GM18507 (cell line): Measurements from ENCODE around the gene UCHL1.
"Not testable (repeated sequence)": the region's sequence is repeated elsewhere in the genome, so short reads cannot be mapped to it uniquely, and the experiment has no call there.

Experiments used
- DNase-seq: peaks from one replicate; pipeline ENCODE4 v3.0.0; 2011; ENCODE audit warnings: low read depth; ENCODE audit not compliant: insufficient read length; ENCODE audit errors: extremely low spot score
- FAIRE-seq: peaks from 2 replicates; lab custom pipeline; 2011; peaks lifted over from hg19 to GRCh38; lab: Jason Lieb, UNC

The UCHL1 gene

DNA sequence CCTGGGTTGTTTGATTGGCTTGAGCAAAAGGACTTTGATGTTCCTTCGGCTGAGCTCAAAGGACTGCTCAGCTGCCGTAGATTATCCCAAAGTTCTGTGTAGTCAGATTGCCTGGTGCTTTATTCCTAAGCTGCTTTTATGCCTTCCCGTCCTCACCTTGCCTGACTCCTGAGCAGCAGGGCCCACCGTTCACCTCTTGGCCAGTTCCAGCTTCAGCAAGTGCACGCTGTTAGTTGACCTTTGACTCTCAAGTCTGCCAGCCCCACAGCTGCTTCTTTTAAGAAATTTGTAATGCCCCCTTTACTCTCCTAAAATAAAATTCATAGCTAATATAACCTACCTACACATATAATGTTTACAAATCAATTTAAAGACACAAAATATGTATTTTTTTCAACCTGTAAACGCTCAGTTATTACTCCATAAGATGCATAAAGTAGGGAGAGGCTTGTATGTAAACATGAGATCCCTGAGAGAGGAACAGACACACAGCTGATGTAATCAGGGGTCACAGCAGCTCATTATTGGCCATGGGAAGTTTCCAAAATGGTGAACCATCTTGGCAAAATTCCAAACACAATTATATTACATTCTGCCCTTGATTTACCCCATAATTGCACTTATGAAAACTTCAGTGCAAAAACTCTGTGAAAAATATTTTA lies 28.6 kb downstream of the UCHL1 start:
- no peak for DNase-seq
- no peak for FAIRE-seq

DNA sequence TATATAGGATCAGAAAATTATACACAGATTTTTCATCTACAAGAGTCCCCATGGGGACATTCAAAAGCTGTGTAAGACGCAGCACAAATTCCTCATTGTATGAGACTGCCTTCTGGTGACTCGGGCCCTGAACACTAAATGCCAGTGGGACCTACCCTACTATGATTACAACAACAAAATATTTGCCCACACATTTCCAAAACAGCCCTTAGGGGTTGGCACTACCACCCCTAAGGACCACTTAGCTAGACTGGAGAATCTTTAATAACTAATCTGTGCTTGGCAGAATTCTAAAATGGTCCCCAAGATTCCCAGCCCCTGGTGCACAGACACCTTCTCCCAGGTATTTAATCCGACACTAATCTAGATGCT lies 29.1 kb downstream of the UCHL1 start:
- FAIRE-seq (no peak), DNase-seq (no peak)

DNA sequence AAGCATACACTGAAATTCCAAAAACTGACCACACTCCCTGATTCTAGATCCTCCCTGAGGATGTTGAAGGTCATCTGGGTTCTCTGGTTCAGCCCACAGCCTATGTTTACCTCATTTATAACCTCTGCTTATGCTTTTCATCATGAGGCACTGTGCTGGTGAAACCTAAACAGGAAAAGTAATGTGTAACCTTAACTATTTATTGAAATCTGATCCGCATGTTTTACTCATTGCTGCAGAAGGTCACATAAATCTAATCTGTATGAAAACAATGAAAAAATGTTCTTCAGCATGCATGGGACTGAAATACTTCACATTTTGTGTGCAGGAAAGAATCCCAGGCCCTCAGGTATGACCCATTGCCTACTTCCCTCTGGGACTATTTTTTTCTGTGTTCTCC lies 30.3 kb downstream of the UCHL1 start:
- DNase-seq (no peak), FAIRE-seq (no peak)

DNA sequence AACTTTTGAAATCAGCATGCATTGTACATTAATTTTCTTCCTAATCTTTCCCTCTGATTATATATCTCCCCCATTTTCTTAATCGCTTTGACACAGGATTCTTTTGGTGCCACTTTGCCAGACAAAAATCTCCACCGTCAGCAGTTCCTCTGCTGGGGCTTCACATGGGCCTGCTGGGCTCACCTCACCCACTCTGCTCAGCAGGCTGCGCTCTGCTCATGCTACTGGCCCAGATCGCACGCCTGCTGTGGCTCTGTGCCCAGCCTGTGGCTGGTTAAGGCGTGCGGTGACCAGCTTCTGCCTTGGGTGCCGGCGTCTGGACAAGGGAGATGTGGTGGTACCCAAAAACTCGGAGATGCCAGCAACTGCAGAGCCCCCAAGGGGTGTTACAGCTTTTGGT lies 31.1 kb downstream of the UCHL1 start:
- FAIRE-seq (no peak), DNase-seq (no peak)

DNA sequence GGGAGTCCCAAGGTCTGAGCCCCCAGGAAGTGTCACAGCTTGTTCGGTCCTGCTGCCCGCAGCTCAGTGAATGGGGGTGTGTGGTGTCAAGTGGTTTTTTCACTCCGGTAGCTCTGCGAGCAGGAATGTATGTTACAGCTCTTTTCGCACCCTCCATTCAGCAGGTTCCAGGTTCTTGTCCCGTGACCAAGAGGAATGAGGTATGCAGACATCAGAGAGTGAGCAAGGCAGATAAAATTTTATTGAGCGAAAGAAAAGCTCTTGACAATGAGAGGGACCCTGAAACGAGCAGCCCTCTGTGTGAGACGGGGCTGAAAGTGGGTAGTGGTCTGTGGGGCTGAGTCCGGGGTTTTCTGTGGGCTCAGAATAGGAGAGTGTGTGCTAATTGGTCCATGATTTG lies 31.5 kb downstream of the UCHL1 start:
- no peak for DNase-seq
- FAIRE-seq, result no peak

DNA sequence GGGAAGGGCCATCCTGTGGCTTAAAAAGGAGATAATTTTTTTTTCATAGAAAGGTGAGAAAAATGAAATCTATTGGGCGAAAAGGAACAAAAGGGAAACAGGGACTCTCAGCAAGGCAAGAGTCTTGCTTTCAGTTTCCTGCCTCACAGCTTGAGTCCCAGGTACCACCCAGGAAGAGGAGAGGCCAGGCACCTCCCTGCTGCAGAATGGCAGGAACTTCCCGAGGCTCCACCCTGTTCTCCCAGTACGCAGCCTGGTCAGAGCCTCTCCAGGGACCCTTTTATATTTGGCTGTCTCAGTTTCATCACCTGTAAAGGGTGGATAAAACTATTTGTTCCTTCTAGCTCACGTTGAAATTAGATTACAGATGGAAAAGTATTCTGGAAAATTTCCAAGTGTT lies 33.8 kb downstream of the UCHL1 start:
- DNase-seq (no peak), FAIRE-seq (no peak)

DNA sequence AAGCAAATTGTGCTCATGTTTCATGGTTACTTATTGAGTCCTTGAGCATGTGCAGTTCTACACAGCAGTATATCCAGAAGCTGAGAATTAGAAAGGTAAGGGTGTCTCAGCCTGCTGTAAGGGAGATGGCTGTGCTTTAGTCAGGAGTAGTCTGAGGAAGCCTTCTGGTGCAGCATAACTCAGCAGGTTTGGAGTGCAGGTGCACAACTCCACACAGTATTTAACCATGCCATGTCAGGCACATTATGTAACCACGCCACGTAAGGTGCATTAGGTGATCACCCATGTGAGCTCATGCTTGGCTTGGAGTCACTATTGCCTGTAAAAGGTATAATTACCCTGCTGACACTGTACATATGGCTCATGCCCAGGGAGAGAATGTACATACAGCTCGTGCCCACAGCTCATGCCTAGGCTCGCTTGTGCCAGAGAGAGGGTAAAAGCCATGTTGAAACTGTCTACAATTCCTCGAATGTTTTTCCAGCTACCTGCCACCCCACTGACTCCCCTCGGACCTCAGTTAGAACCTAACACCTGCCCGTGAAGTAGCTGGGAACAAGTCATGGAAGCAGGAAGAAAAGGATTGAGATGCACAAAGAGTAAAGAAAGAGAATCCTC lies 37.8 kb downstream of the UCHL1 start:
- FAIRE-seq (no peak), DNase-seq (no peak)

DNA sequence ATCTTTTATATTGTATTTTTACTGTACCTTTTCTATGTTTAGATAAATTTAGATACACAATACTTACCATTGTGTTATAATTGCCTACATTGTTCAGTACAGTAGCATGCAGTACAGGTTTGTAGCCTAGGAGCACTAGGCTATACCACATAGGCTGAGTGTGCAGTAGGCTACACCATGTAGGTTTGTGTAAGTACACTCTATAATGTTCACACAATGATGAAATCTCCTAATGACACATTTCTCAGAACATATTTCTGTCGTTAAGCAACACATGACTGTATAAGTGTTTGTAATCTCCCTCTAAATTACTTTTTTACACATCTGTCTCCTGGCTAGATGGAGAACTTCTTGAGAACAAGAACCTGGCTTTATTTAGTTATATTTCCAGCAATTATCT lies 40.3 kb downstream of the UCHL1 start:
- DNase-seq, result no peak

DNA sequence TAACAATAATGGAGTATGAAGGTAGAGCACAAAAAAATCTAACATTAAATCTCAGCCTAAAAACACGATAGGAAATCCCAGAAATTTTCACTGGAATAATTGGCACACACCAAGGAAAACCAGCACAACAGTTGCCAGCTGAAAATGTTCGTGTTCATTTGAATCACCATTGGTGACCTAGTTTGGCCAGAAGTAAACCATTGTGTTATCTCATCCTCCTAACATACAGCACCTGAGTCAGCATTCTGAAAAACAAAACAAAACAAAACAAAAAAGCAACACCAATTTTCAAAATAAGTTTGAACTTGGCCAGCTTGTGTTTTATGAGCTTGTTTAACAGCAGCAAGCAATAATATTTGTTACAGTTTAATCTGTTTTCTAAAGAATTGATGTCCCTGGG lies 41.1 kb downstream of the UCHL1 start:
- no peak for DNase-seq

More for the DNA sequence above, 40.3 kb downstream of the UCHL1 start:
- FAIRE-seq, result no peak

DNA sequence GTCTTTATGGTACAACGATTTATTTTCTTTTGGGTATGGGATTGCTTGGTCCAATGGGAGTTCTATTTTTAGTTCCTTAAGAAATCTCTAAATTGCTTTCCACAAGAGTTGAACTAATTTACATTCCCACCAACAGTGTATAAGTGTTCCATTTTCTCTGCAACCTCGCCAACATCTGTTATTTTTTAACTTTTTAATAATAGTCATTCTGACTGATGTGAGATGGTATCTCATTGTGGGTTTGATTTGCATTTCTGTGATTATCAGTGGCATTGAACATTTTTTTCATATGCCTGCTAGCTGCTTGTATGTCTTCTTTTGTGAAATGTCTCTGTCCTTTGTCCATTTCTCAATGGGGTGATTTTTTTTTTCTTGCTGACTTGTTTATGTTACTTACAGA lies 42.8 kb downstream of the UCHL1 start:
- DNase-seq (no peak), FAIRE-seq (no peak)

More for the DNA sequence above, 41.1 kb downstream of the UCHL1 start:
- no peak for FAIRE-seq

DNA sequence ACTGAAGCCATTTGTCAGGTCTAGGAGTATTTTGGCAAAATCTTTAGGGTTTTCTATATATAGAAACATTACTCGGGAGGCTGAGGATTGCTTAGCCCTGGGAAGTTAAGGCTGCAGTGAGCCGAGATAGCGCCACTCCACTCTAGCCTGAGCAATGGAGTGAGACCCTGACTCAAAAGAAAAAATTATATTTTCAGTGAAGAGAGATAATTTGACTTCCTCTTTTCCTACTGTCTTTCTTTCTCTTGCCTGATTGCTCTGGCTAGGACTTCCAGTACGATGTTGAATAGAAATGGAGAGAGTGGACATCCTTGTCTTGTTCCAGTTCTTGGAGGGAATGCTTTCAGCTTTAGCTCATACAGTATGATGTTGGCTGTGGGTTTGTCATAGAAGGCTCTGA lies 44.4 kb downstream of the UCHL1 start:
- DNase-seq (no peak), FAIRE-seq (no peak)

DNA sequence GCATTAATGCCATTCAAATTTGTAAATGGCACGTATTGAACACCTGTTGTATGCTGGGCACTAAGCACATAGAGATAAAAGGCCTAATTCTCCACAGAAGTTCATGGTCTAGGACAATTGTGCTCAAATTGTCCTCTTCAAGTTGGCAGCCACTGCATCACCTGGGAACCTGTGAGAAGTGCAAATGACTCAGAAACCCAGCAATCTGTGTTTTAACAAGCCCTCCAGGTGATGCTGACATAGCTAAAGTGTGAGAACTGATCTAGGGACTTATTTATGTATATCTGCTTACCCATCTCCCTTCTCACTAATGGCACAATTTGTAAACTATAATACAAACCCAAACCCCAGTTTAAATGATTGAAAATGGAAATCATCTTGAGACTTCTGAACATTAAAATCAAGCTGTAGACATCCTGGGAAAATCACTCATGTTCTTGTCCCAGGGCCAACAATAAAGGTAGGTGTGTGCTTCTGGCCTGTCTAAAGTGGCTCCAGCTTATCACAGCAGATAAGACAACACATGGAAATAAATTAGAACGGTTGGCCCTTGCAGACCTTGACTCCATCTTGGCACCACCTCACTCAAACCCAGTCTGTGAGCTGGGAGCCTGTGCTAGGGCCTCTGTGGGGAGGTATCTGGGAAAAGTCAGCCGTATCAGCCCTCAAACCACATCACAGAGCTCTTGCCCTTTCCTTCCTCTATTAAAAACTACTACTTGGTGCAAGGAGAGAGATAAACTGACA lies 46.8 kb downstream of the UCHL1 start:
- no peak for DNase-seq
- no peak for FAIRE-seq

DNA sequence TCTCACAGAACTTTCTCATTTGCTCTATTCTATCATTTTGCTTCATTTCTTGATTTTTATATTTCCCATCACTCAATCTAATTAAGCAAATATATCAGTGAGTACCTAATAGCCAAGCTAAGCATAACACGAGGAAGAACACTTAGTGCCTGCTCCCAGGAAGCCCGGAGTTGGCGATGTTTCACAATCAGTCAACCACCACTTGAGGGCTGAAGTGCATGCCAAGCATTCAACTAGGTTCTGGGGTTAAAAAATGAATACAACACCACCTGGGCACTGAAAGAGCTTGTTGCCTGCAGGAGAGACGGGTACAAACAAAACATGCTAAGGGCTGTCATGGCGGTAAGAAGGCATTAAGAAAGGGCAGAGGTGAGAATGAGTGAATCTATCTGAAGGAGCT lies 47.5 kb downstream of the UCHL1 start:
- no peak for DNase-seq
- FAIRE-seq, result no peak

DNA sequence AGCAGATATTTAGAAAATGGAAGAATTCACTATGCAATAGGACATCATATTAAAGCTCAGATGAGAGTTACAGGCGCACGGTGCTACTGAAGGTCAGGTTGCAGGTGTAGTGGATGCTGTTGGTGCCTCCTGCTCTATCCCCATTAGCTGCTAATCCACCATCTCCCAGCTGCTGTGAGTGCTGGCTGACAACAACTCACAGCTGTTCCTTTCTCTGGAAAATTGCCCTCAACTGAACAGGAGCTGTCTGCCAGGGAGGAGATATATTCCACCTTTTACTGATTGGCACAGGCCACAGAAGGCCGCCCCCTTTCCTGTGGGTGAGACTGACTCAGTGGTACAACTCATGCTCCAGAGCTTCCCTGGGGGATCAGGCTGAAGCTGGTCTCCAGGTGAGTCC lies 48.7 kb downstream of the UCHL1 start:
- DNase-seq, result no peak
- no peak for FAIRE-seq

DNA sequence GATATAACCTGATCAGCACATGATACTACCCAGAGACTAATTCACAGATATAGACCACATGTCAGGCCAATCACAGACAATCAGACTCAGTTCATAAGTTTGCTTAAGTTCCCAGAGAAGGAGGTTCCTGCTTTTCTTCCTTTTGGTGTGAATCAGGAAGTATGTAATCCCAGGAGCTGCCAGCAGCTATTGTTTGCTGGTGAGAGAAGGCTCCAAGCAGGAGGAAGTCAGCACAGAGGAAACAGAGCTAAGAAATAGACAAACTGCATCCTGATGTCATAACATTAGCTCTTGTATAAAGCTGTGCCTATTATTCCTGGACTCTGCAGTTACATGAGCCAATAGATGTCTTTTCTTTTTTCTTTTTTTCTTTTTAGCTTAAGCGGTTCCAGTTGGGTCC lies 50.9 kb downstream of the UCHL1 start:
- FAIRE-seq, result no peak
- DNase-seq, result no peak

DNA sequence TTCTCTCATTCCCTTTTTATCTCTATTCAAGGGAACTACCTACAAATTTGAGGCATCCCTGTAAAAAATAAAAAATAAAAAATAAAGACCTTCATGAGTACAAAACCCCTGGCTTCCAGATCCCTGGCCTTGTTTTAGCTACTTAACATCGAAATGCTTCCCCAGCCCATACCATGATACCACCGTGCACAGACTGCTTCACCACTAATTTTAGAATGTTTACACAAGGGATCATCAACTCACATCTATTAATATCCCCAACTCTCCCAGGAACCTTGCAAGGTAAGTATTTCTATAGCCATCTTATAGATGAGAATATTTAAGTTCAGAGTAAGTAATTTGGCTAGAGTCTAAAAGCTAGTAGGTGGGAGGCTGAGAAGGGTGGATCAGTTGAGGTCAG lies 51.7 kb downstream of the UCHL1 start:
- no peak for DNase-seq
- no peak for FAIRE-seq

DNA sequence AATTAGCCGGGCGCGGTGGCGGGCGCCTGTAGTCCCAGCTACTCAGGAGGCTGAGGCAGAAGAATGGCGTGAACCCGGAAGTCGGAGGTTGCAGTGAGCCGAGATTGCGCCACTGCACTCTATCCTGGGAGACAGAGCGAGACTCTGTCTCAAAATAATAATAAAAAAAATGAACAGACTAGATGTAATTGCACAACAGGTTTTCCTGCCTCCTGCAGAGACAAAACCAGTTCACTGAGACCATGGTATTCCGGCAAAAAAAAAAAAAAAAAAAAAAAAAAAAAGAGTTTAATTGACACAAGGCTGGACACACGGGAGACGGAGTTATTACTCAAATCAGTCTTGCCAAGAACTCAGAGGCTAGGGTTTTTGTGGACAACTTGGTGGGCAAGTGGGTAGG lies 58.7 kb downstream of the UCHL1 start:
- FAIRE-seq, DNase-seq: not testable (repeated sequence)

DNA sequence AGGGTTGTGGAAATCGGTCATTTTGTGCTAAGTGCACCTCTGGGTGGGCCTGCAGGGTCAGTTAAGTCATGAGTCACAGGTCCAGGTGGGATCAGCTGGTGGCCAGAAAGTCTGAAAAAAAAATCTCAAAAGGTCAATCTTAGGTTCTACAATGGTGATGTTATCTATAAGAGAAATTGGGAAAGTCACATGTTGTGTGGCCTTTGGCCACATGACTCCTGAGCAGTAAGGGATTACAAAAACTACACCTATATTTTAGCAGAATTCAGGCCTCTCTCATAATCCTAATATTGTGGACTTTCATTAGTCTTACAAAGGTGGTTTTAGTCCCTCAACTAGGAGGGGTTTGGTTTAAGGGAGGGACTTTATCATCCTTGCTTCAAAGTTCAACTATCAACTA lies 59.1 kb downstream of the UCHL1 start:
- no peak for FAIRE-seq
- no peak for DNase-seq
